ENCODE measurements around the gene COL16A1.

Gene COL16A1

DNA sequence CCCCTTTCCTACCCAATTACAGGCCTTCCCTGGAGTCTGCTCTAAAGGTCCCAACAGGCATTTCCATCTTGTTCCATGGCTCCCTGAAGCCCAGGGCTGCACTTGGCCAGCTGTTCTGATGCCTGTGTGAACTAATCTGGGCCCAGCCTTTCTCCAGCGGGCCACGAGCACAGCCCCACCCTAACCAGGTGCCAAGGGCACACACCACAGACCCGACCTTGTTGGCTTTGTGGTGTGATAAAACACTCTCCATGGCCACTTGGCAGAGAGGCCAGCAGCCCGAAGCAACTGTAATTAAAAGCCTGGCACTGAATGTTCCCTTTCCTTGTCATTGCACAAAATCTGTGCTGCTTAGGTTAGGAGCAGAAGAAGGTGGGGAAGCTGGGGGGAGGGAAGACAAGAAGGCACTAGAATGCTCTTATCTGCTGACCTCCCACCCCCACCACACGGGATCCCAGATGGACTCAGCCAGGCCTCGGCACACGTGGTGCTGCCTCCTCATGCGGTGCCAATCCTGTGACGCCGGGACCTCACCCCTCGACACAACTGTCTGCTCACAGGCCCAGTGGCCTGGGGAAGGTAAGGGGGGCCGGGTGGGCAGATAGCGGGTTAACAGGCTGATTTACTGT is 76.4 kb downstream of the COL16A1 start:
- peak in 15 of 56 donors; percentile 23 to 66 (median 35) for DNase-seq

DNA sequence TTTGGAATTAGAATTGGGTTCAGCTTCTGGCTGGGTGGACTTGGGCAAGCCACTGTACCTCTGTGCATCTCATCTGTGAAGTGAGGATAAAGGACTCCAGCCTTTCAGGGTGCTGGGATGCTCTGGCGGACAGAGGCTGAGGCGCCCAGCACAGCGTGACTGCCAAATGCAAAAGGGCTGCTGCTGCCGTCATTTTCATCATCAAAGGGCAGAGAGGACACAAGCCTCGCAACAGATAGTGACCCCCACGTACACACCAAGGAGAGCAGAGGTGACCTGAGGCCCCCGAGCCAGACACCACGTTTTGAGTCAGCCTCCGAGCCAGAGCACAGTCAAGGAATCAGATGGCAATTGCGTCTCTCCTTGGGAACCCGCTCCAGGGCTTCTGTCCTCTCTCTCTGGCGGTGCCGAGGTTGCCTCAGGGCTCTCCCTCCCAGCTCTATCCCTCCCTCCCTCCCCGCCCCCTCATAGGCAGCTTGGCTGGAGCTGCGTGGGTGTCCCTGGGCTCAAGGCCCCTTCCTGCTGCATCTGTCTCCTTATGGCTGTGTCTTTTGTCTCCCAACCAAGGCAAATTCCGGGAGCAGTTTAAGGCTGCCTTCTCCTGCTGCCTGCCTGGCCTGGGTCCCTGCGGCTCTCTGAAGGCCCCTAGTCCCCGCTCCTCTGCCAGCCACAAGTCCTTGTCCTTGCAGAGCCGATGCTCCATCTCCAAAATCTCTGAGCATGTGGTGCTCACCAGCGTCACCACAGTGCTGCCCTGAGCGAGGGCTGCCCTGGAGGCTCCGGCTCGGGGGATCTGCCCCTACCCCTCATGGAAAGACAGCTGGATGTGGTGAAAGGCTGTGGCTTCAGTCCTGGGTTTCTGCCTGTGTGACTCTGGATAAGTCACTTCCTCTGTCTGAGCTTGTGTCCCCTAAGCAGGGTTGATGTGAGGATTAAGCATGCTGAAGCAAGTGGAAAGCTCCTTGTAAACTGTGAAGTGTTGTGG is 77.3 kb downstream of the COL16A1 start:
- peak in 8 of 56 donors; percentile 12 to 30 (median 21) for DNase-seq

DNA sequence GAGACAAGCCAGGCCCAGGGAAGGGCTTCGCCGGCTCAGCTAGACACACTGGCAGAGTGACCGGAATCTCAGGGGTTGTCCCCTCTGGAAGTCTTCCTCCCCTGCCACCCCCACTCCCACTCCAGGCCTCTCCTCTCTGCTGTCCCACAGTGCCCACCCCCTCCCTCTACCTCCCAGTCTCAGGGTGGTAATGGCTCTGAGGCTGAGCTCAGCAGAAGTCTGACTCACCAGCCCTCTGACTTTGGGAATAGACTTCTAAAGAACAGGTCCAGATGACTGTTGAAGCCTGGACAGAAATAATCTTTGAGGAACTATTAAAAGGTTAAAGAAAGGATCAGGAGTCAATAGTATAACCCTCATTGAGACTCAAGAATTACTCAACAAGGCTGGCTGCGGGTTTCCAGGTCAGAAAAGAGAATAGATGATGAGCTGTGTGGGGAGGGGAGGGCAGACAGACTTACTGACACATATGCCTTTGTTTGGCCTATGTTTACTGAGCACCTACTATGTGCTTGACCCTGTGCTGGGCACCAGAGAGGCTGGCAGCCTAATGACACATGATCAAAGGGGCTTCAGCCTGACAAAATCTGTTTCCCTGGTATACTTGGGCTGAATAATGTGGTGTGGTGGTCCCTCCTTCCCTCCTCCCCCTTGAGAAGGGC is 78.1 kb downstream of the COL16A1 start:
- DNase-seq, result no peak

DNA sequence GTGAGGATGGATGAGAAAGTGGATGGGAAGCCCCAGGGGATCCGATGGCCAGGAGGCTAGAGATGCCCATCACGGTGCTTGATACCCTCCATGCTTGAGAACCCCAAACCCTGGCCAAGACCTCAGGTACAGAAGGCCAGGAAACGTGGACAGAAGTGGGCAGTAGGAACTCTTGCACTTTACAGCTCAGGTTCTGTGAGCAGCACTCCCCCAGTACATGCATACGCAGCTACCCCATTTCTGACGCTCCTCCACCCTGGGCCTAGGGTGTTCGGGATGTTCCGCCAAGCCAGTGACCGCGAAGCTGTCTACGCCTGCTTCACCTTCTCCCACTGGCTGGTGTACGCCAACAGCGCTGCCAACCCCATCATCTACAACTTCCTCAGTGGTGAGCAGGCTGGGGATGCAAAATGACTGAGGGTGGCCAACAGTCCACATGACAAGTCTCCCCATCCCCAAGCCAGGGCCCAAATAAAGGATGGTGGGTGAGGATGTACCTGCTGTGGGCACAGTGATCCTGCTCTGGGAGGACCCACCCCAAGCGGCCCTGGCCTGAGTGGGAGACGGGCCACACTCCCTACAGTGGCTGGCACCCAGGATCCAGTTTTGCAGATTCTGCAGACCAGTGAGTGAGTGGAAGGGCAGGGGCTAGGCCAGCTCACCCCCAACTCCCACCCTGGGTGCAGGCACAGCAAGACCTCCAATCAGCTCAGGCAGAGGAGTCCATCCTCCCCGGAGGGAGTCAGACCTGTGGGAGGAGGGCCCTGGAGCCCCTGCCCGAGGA is 78.9 kb downstream of the COL16A1 start:
- no peak for DNase-seq

DNA sequence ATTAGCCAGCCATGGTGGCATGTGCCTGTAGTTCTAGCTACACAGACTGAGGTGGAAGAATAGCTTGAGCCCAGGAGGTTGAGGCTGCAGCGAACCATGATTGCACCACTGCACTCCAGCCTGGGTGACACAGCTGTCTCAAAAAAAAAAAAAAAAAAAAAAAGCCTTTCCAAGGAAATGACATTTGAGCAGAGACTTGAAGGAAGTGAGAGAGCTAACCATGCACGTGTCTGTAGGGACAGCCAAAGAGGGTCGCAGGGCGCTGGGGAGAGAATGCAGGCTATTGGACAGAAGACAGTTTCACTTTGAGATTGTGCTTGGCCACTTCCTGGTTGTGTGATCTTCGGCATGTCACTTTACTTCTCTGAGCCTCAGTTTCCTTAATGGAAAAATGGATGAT is 79.5 kb downstream of the COL16A1 start:
- no peak for DNase-seq

DNA sequence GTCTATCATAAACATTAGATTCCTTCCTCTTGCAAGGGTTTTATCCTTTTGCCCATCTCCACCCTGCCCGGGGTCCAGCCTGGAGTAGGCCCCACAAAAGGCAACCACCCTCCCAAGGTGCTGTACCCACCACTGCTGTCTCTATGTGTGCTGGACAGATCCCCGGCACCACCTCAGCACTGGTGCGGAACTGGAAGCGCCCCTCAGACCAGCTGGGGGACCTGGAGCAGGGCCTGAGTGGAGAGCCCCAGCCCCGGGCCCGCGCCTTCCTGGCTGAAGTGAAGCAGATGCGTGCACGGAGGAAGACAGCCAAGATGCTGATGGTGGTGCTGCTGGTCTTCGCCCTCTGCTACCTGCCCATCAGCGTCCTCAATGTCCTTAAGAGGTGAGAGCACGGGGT is 80.5 kb downstream of the COL16A1 start:
- no peak for DNase-seq

DNA sequence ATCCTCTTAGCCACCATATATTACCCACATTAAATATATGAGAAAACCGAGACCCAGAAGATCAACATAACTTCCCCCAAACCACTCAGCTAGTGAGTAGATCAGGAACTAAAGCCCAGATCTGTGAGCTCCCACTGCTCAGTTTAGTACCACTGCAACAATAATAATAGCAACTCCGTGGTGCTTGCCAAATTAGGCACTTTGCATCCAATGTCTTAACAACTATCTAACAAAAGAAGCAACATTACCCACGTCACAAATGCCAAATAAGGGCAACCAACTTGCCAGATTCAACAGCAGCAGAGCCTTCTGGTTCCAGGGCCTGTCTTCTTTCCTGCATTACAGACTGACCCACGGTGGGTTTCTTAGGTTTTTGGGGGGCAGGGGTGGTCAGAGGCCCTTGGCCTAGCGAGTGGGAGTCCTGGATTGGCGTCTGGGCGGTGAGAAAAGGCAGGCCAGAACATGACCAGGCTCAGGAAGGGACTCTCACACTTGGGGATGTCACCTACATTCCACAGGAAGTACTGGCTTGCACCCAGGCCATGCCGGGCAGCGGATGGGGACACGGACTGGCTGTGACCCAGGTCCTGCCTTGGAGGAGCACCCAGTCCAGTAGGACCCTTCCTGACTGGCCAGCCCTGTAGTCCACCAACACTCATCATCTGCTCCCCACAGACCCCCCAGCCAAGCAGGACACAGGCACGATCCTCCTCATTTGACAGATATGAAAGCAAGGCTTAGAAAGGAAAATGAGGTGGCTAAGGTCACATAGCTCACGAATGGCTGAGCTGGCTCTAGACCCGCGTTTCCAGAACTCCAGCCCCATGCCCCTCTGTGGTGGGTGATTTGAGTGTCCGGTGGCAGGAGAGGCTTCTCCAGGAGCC is 81.7 kb downstream of the COL16A1 start:
- DNase-seq, result peak in 1 of 56 donors; percentile 65

DNA sequence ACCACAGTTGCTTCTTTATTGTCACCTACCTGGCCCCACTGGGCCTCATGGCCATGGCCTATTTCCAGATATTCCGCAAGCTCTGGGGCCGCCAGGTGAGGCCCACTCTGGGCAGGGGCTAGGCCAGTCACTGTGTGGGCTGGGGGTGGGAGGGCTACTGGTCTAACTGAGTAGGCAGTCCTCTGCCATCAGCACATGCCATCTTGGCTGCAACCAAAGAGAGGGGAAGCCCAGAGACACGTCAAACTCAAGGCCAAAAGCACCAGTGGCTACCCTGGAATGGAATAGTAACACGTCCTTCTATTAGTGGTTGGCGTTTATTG is 82.4 kb downstream of the COL16A1 start:
- DNase-seq, result peak in 1 of 56 donors; percentile 22

DNA sequence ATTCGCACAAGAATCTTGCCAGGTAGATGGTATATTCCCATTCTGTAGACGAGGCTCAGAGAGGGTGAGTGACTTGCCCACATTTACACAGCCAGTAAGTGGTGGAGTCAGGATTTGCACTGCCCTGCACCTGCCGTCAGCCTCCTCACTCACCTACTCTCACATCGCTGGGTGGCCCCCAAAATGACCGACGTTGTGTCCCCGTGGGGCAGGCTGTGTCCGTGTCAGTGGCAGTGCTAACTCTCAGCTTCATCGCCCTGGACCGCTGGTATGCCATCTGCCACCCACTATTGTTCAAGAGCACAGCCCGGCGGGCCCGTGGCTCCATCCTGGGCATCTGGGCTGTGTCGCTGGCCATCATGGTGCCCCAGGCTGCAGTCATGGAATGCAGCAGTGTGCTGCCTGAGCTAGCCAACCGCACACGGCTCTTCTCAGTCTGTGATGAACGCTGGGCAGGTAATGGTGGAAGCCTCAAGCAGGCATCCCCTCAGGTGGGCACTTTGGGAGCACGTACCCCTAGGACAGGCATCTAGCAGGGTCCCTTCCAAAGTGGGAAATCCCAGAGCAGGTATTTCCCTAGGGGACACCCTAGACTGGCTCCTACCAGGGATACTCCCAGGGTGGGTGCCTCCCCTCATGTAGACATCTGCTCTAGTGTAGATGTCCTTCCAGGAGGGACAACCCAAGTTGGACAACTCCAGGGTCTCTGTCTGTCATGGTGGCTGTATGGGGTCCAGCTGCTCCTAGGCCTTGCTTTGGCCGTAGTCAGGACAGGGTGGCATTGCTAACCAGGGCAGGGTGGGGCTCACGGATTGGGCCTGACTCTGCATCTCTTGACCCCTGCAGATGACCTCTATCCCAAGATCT is 83.0 kb downstream of the COL16A1 start:
- DNase-seq, result no peak

DNA sequence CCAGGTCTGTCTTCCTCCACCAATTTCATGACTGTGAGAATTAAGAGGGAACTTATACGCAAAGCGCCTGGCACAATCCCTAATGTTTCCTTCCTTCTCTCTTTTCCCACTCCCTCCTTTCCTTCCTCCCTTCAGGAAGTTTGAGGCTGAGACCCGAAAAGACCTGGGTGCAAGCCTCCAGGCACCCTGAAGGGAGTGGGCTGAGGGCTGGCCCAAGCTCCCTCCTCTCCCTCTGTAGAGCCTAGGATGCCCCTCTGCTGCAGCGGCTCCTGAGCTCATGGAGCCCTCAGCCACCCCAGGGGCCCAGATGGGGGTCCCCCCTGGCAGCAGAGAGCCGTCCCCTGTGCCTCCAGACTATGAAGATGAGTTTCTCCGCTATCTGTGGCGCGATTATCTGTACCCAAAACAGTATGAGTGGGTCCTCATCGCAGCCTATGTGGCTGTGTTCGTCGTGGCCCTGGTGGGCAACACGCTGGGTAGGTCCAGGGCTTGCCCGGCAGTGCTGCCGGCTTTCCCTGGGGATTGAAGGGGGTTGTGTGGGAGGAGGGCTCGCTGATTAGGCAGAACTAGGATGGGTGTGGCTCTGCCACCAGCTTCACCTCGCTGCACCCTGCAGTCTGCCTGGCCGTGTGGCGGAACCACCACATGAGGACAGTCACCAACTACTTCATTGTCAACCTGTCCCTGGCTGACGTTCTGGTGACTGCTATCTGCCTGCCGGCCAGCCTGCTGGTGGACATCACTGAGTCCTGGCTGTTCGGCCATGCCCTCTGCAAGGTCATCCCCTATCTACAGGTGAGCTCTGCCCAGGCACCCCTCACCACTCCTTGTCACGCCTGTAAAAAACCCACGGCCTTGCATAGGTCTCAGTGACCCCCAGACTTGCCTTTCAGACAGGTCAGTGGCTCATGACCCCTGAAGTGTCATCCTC is 84.6 kb downstream of the COL16A1 start:
- DNase-seq, result no peak

DNA sequence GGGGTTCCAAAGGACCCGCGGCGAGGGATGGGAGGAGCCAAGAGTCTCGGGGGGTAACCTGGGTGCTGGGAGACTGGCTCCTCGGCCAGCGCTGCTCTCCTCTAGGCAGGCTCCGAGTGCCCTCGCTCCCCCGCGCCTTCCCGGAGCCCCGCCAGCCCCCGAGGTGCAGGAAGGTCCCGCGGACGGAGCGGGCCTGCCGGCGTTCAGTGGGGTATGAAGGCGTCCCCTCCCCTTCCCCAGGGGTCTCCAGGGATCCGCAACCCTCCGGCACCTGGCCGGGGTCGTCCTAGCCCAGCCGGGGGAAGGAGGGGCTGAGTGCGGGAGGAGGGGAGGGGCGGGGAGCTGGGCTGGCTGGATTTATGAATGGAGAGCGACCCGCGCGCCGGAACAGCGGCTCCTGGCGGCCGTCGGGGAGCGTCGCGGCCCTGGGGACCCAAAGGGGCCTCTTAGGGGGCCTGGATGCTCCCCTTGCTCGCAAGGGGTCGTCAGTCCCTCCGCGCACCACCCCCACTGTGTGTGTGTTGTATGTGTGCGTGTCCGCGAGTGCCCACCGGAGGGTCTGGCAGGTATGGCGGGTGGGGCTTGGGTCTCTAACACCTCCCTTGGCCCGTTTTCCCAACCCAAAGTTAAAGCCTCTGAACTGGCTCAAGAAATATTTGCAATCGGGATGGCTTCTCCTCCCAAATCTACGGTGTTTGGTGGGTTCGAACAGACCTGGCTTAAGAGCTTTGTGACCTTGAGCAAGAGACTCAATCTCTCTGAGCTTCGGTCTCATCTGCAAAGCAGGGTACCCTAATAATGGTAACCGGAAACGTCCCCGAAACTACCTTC is 85.7 kb downstream of the COL16A1 start:
- DNase-seq, result peak in 2 of 56 donors; percentile 7 to 36

DNA sequence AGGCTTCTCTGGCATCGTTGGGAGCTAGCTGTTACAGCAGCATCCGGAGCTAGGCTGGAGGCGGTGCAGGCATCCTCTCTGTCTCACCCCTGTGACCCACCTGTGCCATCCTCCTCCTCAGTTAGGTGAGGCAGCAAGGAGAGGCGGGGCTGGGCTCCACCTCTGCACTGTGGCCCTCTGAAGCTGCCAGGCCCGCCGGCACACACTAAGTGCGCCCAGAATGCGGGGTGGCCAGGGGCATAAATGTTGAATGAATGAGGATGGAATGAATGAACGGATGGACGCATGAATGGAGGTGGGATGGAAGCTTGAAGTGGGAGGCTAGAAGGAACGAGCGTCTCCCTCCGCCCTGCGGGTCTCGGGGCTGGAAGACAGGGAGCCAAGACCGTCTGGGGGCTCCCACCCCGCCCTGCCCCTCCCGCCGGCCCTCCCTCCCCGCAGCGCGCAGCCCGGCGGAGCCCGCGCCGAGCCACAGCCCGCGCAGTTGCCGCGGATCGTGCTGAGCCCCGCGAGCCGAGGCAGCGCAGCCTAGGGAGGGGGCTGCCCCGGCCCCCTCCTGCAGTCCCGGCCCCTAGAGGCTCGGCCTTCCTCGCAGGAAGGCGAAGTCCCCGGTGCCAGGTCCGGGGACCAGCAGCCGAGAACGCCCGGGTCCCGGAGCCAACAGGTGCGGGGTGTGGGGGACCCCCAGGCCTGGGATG is 86.5 kb downstream of the COL16A1 start, which contains the start of gene HCRTR1:
HCRTR1 (plus strand) TSS at position 472 of the 698 bp plus-strand sequence. CDS start 1,504 bp downstream, outside the sequence.
- DNase-seq, result no peak

DNA sequence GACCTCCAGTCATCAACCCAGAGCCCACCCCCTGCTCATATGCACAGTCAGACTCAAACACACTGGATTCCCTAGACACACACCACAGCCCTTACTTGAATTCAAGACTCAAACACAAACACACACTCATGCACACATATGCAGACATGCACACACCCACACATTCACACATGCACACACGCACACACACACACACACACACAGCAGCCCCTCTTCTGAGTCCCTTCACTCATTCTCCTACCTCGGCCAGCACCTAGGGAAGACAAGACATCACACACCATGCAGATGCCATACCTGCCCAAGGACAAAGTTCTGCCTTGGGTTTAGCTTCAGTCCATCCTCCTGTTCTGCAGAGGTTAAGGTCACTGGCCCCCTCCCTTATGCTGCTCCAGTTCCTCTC is 87.9 kb downstream of the COL16A1 start:
- DNase-seq, result no peak

DNA sequence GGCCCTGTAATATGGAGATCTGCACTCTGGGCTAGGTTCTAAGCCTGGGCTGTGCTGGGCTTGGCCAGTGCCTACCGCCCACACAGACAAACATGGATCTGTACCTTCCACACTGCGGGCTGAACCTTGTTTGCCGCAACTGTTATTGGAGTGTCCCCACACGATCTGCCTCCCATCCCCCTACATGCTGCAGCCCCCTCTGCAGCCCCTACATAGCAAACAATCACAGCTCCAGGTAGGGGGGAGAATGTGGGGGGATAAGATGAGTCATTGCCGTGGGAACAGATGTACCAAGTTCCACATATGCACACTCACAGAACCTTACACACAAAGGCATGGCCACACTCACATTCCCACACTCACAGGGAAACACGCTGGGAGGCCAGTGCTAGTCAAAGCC is 88.4 kb downstream of the COL16A1 start:
- no peak for DNase-seq

DNA sequence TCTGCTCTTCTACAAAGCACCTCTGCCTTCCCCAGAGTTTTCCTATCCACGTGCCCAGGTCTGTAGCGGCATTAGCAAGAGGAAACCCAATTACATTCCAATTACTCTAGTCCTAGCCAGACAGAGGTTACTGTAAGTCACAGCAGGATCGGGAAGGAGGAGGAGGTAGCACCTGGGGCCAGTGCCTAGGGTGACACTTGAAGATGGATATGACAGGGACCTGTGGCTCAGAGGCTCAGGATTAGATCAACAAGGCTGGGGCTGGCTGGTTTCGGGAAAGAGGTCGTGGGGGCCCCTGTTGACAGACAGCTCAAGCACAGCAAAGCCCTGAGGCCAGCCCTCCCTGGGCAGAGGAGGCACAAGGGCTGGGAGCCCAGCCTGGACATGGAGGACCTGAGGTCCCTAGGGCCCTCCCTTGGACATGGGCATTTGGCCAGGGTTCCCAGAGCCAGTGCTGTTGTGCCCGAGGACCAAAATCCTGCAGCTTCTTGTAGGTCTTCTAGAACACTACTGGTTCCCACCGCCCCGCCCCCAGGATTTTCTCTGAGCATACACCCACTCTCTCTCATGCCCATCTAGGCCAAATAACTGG is 89.3 kb downstream of the COL16A1 start:
- DNase-seq, result no peak

DNA sequence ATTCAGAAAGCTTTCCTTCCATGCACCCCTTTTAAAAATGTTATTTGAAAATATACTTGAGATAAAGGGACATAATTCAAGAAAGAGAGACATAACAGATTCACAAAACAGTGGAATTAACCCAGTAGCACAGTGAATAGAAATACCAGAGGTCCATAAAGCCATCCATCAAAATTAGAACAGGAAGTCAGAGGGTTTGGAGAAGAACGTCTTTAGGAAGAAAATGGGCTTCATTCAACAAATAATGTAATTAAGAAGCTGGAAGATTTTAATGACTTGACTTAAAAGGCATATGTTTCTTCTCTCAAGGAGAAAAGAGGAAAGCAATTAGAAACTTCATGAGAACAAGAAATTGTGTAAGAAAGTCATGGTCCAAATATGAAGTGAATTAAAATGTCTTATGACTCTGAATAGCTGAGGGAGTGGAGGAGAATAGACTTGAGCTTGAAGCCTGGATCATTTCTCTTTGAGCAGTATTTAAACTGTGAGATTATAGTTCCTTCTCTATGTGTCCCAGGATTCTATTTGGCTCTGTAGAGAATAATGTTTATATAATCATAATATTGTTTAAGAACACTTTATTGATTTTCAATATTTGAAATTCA is 94.2 kb downstream of the COL16A1 start:
- DNase-seq, result no peak

Data from amygdala (tissue), 56 donors.